ENCODE measurements around the gene SCRT2.

Gene SCRT2

GRCh38 chr20:669573-669972, 6.0 kb downstream of the SCRT2 start:
- no peak for DNase-seq

DNA sequence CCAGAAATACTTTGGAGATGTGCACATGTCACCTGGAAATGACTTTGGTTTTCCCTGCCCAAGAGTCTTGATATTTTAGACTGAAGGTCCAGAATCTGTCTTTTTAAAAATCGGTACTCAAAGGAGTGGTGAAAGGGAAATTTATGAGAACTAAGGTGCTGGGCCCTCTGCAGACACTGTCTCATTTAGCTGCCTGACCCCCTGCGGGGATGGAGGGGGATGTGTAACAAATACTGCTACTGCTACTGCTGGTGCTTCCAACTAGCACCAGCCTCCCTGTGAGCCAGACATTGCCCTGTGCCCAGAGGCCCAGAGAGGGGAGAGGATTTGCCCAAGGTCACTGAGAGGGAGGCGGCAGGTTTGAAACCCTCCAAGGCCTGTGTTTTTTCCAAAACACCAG, 7.0 kb downstream of the SCRT2 start:
- DNase-seq: no peak

DNA sequence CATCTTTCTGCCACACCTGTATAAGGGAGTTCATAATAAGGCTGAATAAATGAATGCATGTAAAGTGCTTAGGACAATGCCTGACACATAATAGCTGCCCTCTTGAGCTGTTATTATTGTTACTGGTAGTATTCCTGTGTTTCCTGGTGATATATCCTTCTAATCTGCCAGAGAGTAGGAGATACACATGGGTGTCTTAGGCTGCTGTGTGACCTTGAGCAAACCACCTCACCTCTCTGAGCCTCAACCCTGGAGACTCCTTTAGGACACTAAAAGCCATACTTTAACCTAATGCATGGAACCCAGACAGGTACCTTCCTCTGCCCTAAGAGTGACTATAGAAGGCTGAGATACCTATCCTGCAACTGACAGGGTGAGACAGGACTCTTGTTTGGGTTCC, 7.6 kb downstream of the SCRT2 start:
- DNase-seq: no peak

DNA sequence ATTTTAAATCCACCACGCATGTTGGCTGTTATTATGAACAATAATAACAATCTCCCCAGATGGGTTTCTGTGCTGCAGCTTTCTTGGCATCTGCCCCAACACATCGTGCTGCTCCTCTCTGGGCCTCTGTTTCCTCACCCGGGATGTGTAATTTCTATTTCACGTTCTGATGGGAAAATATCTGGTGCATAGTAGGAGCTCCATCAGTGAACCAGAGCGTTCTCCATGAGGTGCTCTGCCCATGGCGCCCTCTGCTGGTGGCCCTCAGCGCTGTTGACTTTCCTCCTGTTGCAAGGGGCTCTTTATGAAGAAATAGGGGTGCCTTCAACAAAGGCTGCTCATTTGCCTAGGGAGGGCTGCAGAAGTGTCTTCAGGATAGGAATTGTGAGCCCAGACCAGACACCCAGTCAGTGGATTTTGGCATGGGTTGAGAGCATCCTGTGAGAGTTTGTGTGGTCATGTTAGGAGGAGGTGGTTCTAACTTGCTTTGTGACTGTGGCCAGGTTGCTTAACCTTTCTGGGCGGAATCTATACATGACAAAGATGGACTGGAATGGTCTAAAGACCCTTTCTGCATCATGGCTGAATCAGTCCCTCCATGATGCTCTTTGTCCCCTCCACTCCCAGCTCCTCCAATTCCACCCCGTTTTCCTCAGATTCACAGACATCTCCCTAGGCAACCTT, 8.1 kb downstream of the SCRT2 start:
- DNase-seq: no peak

GRCh38 chr20:666877-667276, 8.7 kb downstream of the SCRT2 start:
- DNase-seq: no peak

DNA sequence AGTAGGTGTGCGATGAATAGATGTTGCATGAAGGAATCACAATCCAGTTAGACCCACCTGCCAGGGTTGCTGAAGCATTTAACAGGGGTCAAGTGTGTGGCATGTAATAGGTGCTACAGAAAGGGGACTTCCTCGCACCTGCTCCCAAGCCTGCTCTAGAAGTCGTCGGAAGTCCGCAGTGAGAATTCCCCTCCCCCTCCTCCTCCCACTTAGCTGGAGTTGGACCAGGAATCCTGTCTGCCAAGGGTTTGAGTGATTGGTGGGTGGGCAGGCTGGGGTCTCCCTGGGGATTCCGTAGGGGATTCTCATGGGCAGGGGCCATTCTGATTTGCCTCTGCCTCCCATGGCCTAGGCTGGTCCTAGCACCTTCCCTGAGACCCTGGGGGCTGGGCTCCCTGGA, 10.3 kb downstream of the SCRT2 start:
- no peak for DNase-seq

- no peak for DNase-seq
Observed at GRCh38 chr20:664576-664975, 11.0 kb downstream of the SCRT2 start.

DNA sequence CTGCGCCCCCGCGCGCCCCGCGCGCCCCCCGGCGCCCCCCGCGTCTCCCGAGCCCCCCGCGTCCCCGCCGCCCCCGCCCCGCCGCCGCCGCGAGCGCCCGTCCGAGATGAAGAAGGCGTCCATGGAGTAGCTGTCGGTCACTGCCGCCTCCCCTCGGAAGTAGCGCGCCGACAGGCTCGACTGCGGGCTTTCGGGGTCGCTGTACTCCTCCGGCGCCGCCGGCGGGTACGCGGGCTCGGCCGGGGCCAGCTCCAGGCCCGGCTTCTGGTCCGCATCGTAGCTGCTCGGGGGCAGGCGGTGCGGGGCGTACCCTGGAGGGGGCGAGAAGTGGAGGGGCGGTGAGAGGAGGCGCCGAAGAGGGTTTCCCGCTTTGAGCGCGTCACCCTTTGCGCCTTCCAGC, 11.5 kb downstream of the SCRT2 start:
- DNase-seq: no peak

DNA sequence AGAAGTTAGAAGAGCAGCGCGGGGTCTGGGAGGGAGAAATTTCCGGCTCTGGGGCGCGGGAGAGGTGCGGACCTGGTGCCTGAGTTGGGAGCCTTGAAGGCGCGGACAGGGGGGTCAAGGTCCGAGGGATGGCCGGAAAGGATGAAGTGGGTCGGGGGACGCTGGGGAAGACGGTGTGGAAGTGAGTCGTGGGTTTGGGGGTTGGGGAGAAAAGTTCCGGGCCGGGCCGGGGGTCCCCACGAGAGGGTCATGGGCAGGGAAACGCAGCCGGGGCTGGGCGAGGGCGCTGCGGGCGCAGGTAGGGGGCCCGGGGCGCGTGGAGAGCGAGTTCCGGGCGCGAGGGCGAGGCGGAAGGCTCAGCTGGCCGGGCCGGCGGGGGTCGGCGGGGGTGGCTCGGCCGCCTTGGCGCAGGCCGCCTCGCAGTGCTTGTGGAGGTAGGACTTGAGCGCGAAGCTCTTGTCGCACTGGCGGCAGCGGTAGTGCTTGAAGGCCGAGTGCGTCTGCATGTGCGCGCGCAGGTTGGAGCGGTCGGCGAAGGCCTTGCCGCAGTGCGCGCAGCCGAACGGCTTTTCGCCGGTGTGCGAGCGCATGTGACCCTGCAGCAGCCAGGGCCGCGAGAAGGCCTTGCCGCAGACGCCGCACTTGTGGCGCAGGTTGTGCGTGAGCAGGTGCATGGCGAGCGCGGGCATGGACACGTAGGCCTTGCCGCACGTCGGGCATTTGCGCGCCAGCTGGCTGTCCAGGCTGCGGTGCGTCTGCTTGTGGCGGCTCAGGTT, 12.1 kb downstream of the SCRT2 start:
- no peak for DNase-seq

DNA sequence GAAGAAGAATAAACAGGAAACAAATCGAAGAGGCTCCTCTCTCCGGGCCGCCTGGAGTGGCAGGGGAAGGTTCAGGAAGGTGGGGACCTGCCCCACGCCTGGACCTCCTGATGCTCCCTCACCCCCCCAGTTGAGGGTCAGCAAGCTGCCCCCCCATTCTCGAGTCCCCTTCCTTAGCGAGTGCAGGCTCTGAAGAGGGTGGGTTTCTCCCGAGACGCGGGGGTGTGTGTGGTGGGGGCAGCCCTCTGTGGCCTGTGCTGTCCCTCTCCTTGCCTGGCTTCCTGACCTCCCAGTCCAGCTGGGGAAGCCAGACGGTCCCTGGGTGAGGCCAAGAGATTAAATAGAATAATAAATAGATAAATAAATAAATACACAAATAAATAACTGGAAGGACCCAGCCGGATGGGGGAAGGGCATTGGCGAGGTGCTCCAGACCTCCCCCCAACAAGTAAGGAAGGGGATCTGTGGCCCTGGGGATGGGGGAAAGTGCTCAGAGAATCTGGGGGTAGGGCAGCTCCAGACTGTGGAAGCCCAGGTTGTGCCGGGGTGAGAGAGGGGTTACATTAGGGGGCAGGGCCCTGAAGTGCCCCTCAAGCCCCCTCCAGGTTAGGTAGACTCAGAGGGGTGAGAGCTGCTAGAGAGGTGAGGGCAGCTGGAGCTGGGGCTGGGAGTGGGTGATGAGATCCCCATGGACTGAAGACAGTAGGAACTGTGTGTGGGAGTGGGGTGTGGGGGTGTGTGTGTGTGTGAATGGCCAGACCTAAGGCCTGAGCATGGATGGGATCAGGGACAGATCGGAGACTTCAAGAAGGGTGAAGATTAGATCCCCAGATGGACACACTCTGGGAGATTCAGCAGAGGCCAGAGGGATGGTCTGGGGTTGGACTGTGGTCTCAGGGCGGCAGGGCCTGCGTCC, 13.1 kb downstream of the SCRT2 start:
- no peak for DNase-seq

DNA sequence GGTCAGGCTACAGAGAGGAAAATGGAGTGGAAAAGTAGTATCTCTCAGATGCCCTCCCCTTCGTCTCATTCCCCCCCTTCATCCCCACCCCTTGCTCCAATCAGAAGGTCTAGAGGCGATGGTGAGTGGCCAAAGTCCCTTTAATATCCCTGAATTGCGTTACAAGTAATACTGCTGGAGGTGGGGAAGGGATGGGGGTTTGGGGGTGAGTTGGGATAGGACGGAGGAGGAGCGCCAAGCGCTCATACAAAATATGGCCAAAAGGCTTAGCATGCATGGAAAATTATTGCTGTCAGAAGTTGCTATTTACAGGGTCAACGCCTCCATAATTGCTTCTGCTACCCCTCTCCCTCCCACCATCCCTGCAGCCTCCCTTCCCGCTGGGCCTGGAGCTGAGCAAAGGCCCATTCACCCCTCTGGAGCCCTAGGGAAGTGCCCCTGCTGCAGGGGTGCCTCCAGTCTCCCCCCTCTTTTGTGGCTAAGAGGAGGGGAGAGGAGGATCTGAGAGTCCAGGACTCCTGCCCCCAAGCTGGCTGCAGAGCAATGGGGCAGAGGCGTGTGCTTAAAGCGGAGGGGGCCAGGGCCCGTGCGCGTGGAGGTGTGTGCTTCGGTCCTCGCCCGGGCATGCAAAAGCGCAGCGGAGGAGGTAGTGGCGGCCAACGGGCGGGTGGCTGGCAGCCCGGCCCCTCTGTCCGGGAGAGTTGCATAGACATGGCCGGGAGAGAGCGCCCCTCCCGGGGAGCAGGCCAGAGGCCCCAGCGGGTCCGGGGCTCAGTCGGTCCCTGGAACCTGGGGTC, 13.9 kb downstream of the SCRT2 start:
- DNase-seq: no peak

- no peak for DNase-seq
Observed at GRCh38 chr20:658731-659291, 16.8 kb downstream of the SCRT2 start.

DNA sequence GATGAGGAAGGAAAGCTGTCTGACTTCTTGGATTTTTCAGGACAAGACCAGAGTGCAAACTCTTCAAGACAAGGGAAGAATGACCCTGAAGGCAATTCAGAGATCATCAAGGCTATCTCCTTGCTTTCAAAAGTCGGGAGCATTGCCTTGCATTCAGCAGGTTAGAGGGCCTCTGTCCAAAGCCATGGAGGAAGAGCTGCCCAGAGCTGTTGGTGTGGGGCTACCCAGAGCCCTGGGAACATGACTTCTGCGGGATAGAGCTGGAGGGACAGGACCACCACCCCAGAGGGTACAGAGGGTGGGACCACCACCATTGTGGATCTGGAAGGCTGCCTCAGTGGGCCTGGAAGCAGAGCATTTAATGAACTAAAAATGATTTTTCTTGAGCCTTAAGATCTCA, 17.4 kb downstream of the SCRT2 start:
- no peak for DNase-seq

GRCh38 chr20:655726-656624, 19.6 kb downstream of the SCRT2 start:
- DNase-seq: no peak

DNA sequence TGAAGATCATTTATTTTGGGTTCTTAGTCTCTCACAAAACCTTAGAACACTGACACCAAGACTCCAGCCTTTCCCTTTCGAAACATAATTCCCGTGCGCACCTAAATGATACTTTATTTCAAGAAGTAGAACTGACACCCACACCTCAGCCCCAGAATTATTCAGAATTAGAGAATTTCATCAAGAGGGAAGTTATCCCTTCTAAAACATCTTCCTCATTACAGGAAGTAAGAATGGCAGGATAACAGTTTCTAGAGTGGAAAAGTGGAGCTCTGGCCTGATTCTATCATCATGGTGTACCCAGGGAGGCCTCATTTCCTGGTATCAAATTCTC, 21.2 kb downstream of the SCRT2 start:
- no peak for DNase-seq

- DNase-seq: no peak
Observed at GRCh38 chr20:653590-654416, 21.8 kb downstream of the SCRT2 start.

GRCh38 chr20:653110-653589, 22.5 kb downstream of the SCRT2 start, which contains the start of gene SRXN1:
SRXN1 (minus strand) TSS chr20:653200; CDS start chr20:653185, 15 bp downstream.
- DNase-seq: peak; percentile 87

GRCh38 chr20:652615-653109, 22.9 kb downstream of the SCRT2 start:
- DNase-seq: peak; percentile 68

DNA sequence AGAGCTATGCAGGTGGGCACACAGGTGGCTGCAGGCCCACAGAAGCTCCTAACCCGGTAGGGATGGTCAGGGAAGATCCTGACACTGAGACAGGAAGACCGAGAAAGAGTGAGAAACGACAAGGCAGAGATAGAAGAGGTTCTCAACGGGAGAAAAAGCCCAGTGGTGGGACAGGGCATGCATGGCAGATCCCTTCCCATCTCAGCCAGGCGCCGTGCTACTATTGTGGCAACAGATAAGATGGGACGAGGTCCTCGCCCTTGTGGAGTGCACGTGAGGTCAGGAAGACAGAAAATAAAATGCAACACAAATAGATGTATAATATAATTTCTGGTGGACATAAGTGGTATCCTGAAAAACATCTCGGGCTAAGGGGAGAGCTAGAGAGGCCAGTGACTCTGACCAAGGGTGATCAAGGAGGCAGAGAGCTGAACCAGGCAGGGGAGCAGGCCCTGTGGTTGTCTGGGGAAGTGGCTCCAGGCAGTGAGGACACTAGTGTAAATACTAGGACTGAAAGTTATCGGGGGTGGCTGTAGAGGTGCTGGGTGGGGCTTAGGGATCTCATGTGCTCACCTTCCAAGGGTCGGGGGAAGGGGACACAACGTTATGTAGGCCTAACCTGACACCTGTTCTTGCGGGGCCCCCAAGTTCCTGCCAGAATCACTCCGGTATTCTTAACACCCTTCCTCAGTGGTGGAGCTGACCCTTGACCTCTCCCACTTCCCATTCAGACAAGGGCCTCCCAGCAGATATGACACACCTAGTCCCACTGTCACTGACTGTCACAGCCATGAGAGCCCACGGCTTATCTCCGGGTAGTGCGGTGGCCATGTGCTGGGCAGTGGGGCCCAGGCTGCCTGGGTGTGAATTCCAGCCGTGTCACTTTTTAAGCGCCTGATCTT, 23.6 kb downstream of the SCRT2 start:
- DNase-seq: no peak

All from right hindlimb (tissue), 1 donor.